Measurements from ENCODE around the gene ZNF76. TPM values are rescaled to one million over a fixed set of nuclear protein-coding genes. Genes with fewer than 3 reads are reported as not detected.

The ZNF76 gene
- total and polyA plus RNA-seq, 8 donors: 15.1 to 92.0 (median 25.3) TPM

- H3K9me3 ChIP-seq: no peaks in the 10 kb centered on the region
- peaks cover 0 to 23% (median 12%) of the 10 kb centered on the region in 4 donors for H3K4me1 ChIP-seq
- H3K27ac ChIP-seq: no peak overlapping the region
- 91 to 96% (median 95%) methylated on average over 7 of the region's 7 CpGs for WGBS, 5 donors
- peaks cover 0 to 46% (median 36%) of the 10 kb centered on the region in 4 donors for H3K36me3 ChIP-seq
- no peak for DNase-seq
- H3K27me3 ChIP-seq: no peaks in the 10 kb centered on the region
- intact Hi-C loops (cut with DNase I; ENCODE audit: low total_unique reads): loop anchor here (10.0 kb wide), 1 partner anchor 260 kb away; no protein-coding TSS in a partner anchor
- H3K4me3 ChIP-seq: no peak overlapping the region
- TF ChIP-seq POLR2A (IDR thresholded peaks at IDR 0.05) (no peak), POLR2AphosphoS5 (IDR thresholded peaks at IDR 0.05) (no peak), EP300 (IDR thresholded peaks at IDR 0.05) (no peak)
- TF ChIP-seq, protein P1, sequence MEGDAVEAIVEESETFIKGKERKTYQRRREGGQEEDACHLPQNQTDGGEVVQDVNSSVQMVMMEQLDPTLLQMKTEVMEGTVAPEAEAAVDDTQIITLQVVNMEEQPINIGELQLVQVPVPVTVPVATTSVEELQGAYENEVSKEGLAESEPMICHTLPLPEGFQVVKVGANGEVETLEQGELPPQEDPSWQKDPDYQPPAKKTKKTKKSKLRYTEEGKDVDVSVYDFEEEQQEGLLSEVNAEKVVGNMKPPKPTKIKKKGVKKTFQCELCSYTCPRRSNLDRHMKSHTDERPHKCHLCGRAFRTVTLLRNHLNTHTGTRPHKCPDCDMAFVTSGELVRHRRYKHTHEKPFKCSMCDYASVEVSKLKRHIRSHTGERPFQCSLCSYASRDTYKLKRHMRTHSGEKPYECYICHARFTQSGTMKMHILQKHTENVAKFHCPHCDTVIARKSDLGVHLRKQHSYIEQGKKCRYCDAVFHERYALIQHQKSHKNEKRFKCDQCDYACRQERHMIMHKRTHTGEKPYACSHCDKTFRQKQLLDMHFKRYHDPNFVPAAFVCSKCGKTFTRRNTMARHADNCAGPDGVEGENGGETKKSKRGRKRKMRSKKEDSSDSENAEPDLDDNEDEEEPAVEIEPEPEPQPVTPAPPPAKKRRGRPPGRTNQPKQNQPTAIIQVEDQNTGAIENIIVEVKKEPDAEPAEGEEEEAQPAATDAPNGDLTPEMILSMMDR (IDR thresholded peaks at IDR 0.05): no peak
Observed at GRCh38 chr6:35244551-35244950, 15.0 kb upstream of the ZNF76 start.

- intact Hi-C loops (cut with DNase I; ENCODE audit: low total_unique reads): loop anchor here (10.0 kb wide), 1 partner anchor 263 kb away; no protein-coding TSS in a partner anchor
- Histone ChIP-seq H3K27ac (no peak overlapping the region), H3K36me3 (peaks cover 0 to 39% (median 33%) of the 10 kb centered on the region in 4 donors), H3K9me3 (no peaks in the 10 kb centered on the region), H3K27me3 (no peaks in the 10 kb centered on the region), H3K4me3 (no peak overlapping the region), H3K4me1 (peaks cover 0 to 14% (median 7%) of the 10 kb centered on the region in 4 donors)
- 82 to 97% (median 93%) methylated on average over 2 of the region's 2 CpGs for WGBS, 5 donors
- no peak for DNase-seq
- TF ChIP-seq EP300 (IDR thresholded peaks at IDR 0.05) (no peak), POLR2A (IDR thresholded peaks at IDR 0.05) (no peak), POLR2AphosphoS5 (IDR thresholded peaks at IDR 0.05) (no peak)
- TF ChIP-seq, protein P1 (IDR thresholded peaks at IDR 0.05): no peak
Observed at GRCh38 chr6:35247642-35248231, 11.8 kb upstream of the ZNF76 start.

DNA sequence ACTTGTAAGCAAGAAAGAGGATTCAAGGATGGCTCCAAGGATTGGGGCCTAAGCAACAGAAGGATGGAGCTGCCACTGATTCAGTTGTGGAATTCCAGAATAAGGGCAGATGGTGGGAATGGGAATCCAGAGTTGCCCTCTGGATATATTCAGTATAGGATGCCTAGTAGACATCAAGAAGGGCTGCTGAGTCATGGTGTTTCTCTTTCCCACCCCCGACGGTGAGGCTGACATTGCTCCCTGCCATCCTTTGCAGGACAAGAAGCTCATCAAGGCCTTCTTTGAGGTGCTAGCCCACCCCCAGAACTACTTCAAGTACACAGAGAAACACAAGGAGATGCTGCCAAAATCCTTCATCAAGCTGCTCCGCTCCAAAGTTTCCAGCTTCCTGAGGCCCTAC, 11.2 kb upstream of the ZNF76 start:
- H3K4me1 ChIP-seq: peaks cover 0 to 18% (median 7%) of the 10 kb centered on the region in 4 donors
- WGBS, 5 donors: 56 to 69% (median 59%) methylated on average over 3 of the region's 3 CpGs
- no peak overlapping the region for H3K4me3 ChIP-seq
- DNase-seq: no peak
- H3K9me3 ChIP-seq: no peaks in the 10 kb centered on the region
- TF ChIP-seq, protein P1 (IDR thresholded peaks at IDR 0.05): no peak
- no peak for TF ChIP-seq POLR2AphosphoS5 (IDR thresholded peaks at IDR 0.05)
- no peak for TF ChIP-seq EP300 (IDR thresholded peaks at IDR 0.05)
- TF ChIP-seq POLR2A (IDR thresholded peaks at IDR 0.05): no peak
- intact Hi-C loops (cut with DNase I; ENCODE audit: low total_unique reads): loop anchor here (10.0 kb wide), 1 partner anchor 263 kb away; no protein-coding TSS in a partner anchor
- no peak overlapping the region for H3K27ac ChIP-seq
- H3K36me3 ChIP-seq: peaks cover 0 to 33% (median 28%) of the 10 kb centered on the region in 4 donors
- H3K27me3 ChIP-seq: no peaks in the 10 kb centered on the region

GRCh38 chr6:35248965-35249364, 10.6 kb upstream of the ZNF76 start:
- peaks cover 0 to 22% (median 7%) of the 10 kb centered on the region in 4 donors for H3K4me1 ChIP-seq
- peaks cover 0 to 26% (median 22%) of the 10 kb centered on the region in 4 donors for H3K36me3 ChIP-seq
- no peaks in the 10 kb centered on the region for H3K27me3 ChIP-seq
- intact Hi-C loops (cut with DNase I; ENCODE audit: low total_unique reads): loop anchor here (10.0 kb wide), 1 partner anchor 264 kb away; no protein-coding TSS in a partner anchor
- no peak overlapping the region for H3K27ac ChIP-seq
- no peaks in the 10 kb centered on the region for H3K9me3 ChIP-seq
- TF ChIP-seq POLR2A (IDR thresholded peaks at IDR 0.05) (no peak), POLR2AphosphoS5 (IDR thresholded peaks at IDR 0.05) (no peak), EP300 (IDR thresholded peaks at IDR 0.05) (no peak)
- TF ChIP-seq, protein P1 (IDR thresholded peaks at IDR 0.05): no peak
- no peak overlapping the region for H3K4me3 ChIP-seq
- WGBS, 5 donors: 69 to 83% (median 81%) methylated on average over 3 of the region's 3 CpGs
- DNase-seq: no peak

Measured in stomach (tissue), 9 donors.